GM12878 (cell line): ENCODE data around the gene RAD51B. TPM values are rescaled to one million over a fixed set of nuclear protein-coding genes. Genes with fewer than 3 reads are reported as not detected.
A peak's percentile ranks its signal among the peaks of the same experiment; 100 is the strongest.

Experiments used
- ATAC-seq: fragments of 200-7000 bp; cut with Tn5 transposase; 3 replicates; pipeline ENCODE4 v1.9.1; 2020; ENCODE audit warnings: mild to moderate bottlenecking, moderate library complexity
- BruUV-seq: library from RNA; stranded (reverse); fragments of 400-500 nt; replicated peaks from 2 replicates; lab custom pipeline; 2021; lab: Mats Ljungman, UMichigan
- CTCF ChIA-PET: fragments of 300-600 bp; sonication (Branson Sonifier 250); formaldehyde crosslinking; extraction: SDS; loops from one replicate; lab custom pipeline; 2021; ENCODE audit warnings: inconsistent platforms; lab: Yijun Ruan, JAX
- POLR2A ChIA-PET: fragments of 350-600 bp; formaldehyde crosslinking; extraction: SDS; loops from one replicate; lab custom pipeline; 2021; ENCODE audit warnings: inconsistent platforms; lab: Charles Lee
- RAD21 ChIA-PET: fragments of 300-600 bp; sonication (Branson Sonifier 250); formaldehyde crosslinking; loops from one replicate; lab custom pipeline; 2023; ENCODE audit warnings: antibody characterized with exemption; ENCODE audit not compliant: unreplicated experiment; lab: Charles Lee
- SMC1A ChIA-PET: fragments of 300-600 bp; sonication (Branson Sonifier 250); formaldehyde crosslinking; loops from one replicate; lab custom pipeline; 2023; ENCODE audit not compliant: unreplicated experiment, uncharacterized antibody; lab: Charles Lee
- DNase-seq: peaks from one replicate; pipeline ENCODE4 v3.0.0-alpha.2; 2011; ENCODE audit warnings: low read depth, low spot score
- FAIRE-seq: peaks from 3 replicates; lab custom pipeline; 2011; peaks lifted over from hg19 to GRCh38; lab: Jason Lieb, UNC
- H2AFZ ChIP-seq: 2 replicates; pipeline ENCODE4 v1.6.0; 2011; ENCODE audit warnings: low read depth, low read length, control low read depth; ENCODE audit not compliant: control insufficient read depth
- H3K27ac ChIP-seq: 2 replicates; pipeline ENCODE4 v1.5.1; 2011; ENCODE audit warnings: control low read depth; ENCODE audit not compliant: control insufficient read depth, insufficient read depth
- H3K27me3 ChIP-seq, 2 experiments: replicated peaks in 1 of 2; 2 replicates each; pipeline versions ENCODE4 v1.6.0 to v1.6.1; 2011; ENCODE audit warnings: low read length in 1 of 2; ENCODE audit not compliant: control insufficient read depth in 2 of 2, insufficient read depth in 2 of 2
- H3K36me3 ChIP-seq, 2 experiments: 2 replicates each; pipeline ENCODE4 v1.5.1; 2011; ENCODE audit warnings: low read length in 1 of 2; ENCODE audit not compliant: control insufficient read depth in 2 of 2, insufficient read depth in 2 of 2
- H3K4me1 ChIP-seq: 2 replicates; pipeline ENCODE4 v1.6.1; 2011; ENCODE audit warnings: mild to moderate bottlenecking, low read length, moderate library complexity, mixed read lengths; ENCODE audit not compliant: control insufficient read depth, insufficient read depth
- H3K4me2 ChIP-seq: 2 replicates; pipeline ENCODE4 v1.6.0; 2011; ENCODE audit warnings: control low read depth; ENCODE audit not compliant: control insufficient read depth, insufficient read depth
- H3K4me3 ChIP-seq: fragments of 200-600 bp; sonication (generic); 2 replicates; pipeline ENCODE4 v1.5.1; 2016
- H3K79me2 ChIP-seq: 2 replicates; pipeline ENCODE4 v1.6.0; 2011; ENCODE audit warnings: low read length; ENCODE audit not compliant: control insufficient read depth, insufficient read depth
- H3K9ac ChIP-seq: 2 replicates; pipeline ENCODE4 v1.8.0; 2011; ENCODE audit warnings: low read length, control low read depth, mixed read lengths; ENCODE audit not compliant: control insufficient read depth, insufficient read depth
- H3K9me3 ChIP-seq: replicated peaks from 3 replicates; pipeline ENCODE4 v1.5.1; 2011; ENCODE audit warnings: mild to moderate bottlenecking, low read length; ENCODE audit not compliant: control insufficient read depth, insufficient read depth
- H4K20me1 ChIP-seq: 2 replicates; pipeline ENCODE4 v1.6.0; 2011; ENCODE audit not compliant: control insufficient read depth, insufficient read depth
- CHD4 ChIP-seq: fragments of 200-600 bp; sonication (generic); IDR thresholded peaks from 2 replicates; pipeline ENCODE4 v1.6.1; 2016; ENCODE audit warnings: mild to moderate bottlenecking
- ETV6 ChIP-seq, 2 experiments: fragments of 450-650 bp in 1 of 2; IDR thresholded peaks in 1 of 2; conservative IDR thresholded peaks in 1 of 2; 2 replicates each; pipeline ENCODE4 v1.6.1; 2014; ENCODE audit warnings: antibody characterized with exemption in 1 of 2, borderline replicate concordance in 1 of 2, low read depth in 1 of 2, mild to moderate bottlenecking in 1 of 2, moderate library complexity in 1 of 2
- IKZF2 ChIP-seq, 2 experiments: fragments of 450-650 bp; IDR thresholded peaks; 2 replicates each; pipeline ENCODE4 v1.6.1; 2017; ENCODE audit warnings: mild to moderate bottlenecking in 2 of 2, moderate library complexity in 2 of 2
- MAX ChIP-seq: IDR thresholded peaks from 2 replicates; pipeline ENCODE4 v1.6.1; 2012; ENCODE audit warnings: low read depth, low read length, improper control_type of control experiment
- NKRF ChIP-seq: fragments of 450-650 bp; conservative IDR thresholded peaks from 2 replicates; pipeline ENCODE4 v1.6.1; 2017; ENCODE audit warnings: mild to moderate bottlenecking, moderate library complexity
- RAD51 ChIP-seq: fragments of 450-650 bp; IDR thresholded peaks from 2 replicates; pipeline ENCODE4 v1.6.1; 2016; ENCODE audit warnings: moderate library complexity, mild to moderate bottlenecking, inconsistent platforms
- TCF3 ChIP-seq: IDR thresholded peaks from 2 replicates; pipeline ENCODE4 v1.6.1; 2012; ENCODE audit warnings: low read depth, mild to moderate bottlenecking, low read length, borderline replicate concordance; ENCODE audit not compliant: insufficient read depth
- ZNF217 ChIP-seq: fragments of 450-650 bp; IDR thresholded peaks from 2 replicates; pipeline ENCODE4 v1.6.1; 2017; ENCODE audit warnings: antibody characterized with exemption, mild to moderate bottlenecking
- WGBS: methylation state at CpG from one replicate; pipeline ENCODE4 v1.1.6; 2016; ENCODE audit warnings: low lambda C conversion rate; ENCODE audit not compliant: insufficient replicate concordance, insufficient coverage; ENCODE audit errors: missing lambda C conversion rate; 5-methylcytosine and 5-hydroxymethylcytosine counted together
- in situ Hi-C: fragments of 300-500 bp; cut with MboI; formaldehyde crosslinking; loops from 9 replicates; pipeline ENCODE4 v1.14.3; 2018; ENCODE audit warnings: mixed read lengths
- intact Hi-C: fragments of 100-400 bp; cut with micrococcal nuclease; formaldehyde crosslinking; loops from one replicate; pipeline ENCODE4 v1.14.2; 2022; ENCODE audit not compliant: unreplicated experiment
- polyA plus RNA-seq, 11 experiments: library from polyadenylated mRNA; depleted of rRNA in 4 of 11; unstranded in 6 of 11; stranded (reverse) in 5 of 11; fragments of >200 nt; fragmentation: Nextera tagmentation in 4 of 11; fragmentation: Illumina TruSeq in 1 of 11; extraction: Ambion mirVana in 4 of 11; extraction: Trizol in 1 of 11; gene quantifications; 1 replicate in 1 of 11; 2 replicates in 10 of 11; pipeline versions ENCODE4 v1.2.1 to v1.2.3, GENCODE V29; 2011 to 2016; ENCODE audit warnings: inconsistent platforms in 2 of 11, missing spikeins in 2 of 11, low read depth in 1 of 11
- total RNA-seq, 4 experiments: library from RNA; depleted of rRNA in 3 of 4; stranded (reverse); fragments of >200 nt in 3 of 4; fragmentation: Illumina TruSeq in 1 of 4; extraction: Trizol in 1 of 4; gene quantifications; 2 replicates each; pipeline versions ENCODE4 v1.2.1 to v1.2.3, GENCODE V29; 2013 to 2021

Gene RAD51B
- total and polyA plus RNA-seq, 10 of the 15 experiments (the other 5 are each of a cell fraction or from before 2014, with no cell fraction given): 9.8 to 26.8 (median 21.3) TPM

- TF ChIP-seq NKRF: no peak
- no peak for TF ChIP-seq RAD51
- TF ChIP-seq MAX: no peak
- TF ChIP-seq ZNF217: no peak
- TF ChIP-seq ETV6 (conservative IDR thresholded peaks at IDR 0.05 in 1 of 2, IDR thresholded peaks at IDR 0.05 in 1 of 2; ENCODE audit: borderline replicate concordance in 1 of 2, low read depth in 1 of 2): no peak
- no peak for TF ChIP-seq IKZF2 (IDR thresholded peaks at IDR 0.05)
- no peak for TF ChIP-seq TCF3
- no peak for TF ChIP-seq CHD4
- ChIA-PET CTCF (interaction anchor here (1.3 to 2.6 kb wide), 5 partner anchors 14 to 371 kb away, joined by 4 to 12 read pairs (median 7); no protein-coding TSS in a partner anchor), POLR2A (interaction anchor here (0.8 to 2.7 kb wide), 9 partner anchors 12 to 163 kb away, joined by 3 to 10 read pairs (median 4); no protein-coding TSS in a partner anchor), RAD21 (interaction anchor here (0.5 to 2.9 kb wide), 15 partner anchors 15 to 346 kb away, joined by 3 to 20 read pairs (median 6); no protein-coding TSS in a partner anchor), SMC1A (interaction anchor here (0.7 to 5.7 kb wide), 23 partner anchors 12 to 528 kb away, joined by 3 to 22 read pairs (median 5); no protein-coding TSS in a partner anchor)
- H3K27ac ChIP-seq: peak overlapping the region; percentile 88
- DNase-seq: no peak
- 98% methylated on average over 4 of the region's 4 CpGs for WGBS
- H3K27me3 ChIP-seq: no peaks in the 10 kb centered on the region
- peak overlapping the region; percentile 80 for H3K4me2 ChIP-seq
- H3K36me3 ChIP-seq: no peaks in the 10 kb centered on the region
- H3K79me2 ChIP-seq: no peaks in the 10 kb centered on the region
- H2AFZ ChIP-seq: peak overlapping the region; percentile 73
- no peak for FAIRE-seq
- no peaks in the 10 kb centered on the region for H4K20me1 ChIP-seq
- no peak overlapping the region for H3K4me3 ChIP-seq
- intact Hi-C loops (loop anchor here (2.0 to 10.0 kb wide), 2 partner anchors 69 to 527 kb away; no protein-coding TSS in a partner anchor), in situ Hi-C loops (no loop called here)
- no peak overlapping the region for H3K9ac ChIP-seq
- peak; percentile 4; the same call in 1 of the 3 replicates for ATAC-seq
- H3K4me1 ChIP-seq: peaks cover 38% of the 10 kb centered on the region
- no peaks in the 10 kb centered on the region; the same call in 2 of the 3 replicates for H3K9me3 ChIP-seq
- no TSS peak for BruUV-seq
These were observed 652.5 kb downstream of the RAD51B start for GRCh38 chr14:68471964-68472508.
